ENCODE data around the gene IRX2. TPM values are rescaled to one million over a fixed set of nuclear protein-coding genes. Genes with fewer than 3 reads are reported as not detected.

Gene IRX2
- total RNA-seq, 1 donor from 2014 or later: 31.4 TPM

DNA sequence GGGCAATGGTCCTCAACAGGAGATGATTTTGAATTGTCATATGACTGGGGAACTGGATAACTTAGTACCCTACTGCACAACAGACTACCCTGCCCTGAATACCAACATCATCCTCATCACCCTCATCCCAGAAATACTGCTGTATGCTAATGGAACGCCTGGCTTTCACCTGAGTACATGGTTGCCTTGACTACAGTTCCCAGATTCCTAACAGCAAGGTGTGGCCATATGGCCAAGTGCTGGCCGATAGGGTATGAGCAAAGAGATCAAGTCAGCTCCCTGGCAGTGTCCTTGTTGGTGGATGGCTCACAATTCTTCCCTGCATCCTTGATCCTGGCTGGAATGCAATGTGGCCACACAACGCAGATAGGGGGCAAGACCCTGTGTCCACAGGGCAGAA, 31.2 kb upstream of the IRX2 start:
- Mint-ChIP-seq H3K4me3 (no peak overlapping the region), H3K36me3 (peaks cover 10% of the 10 kb centered on the region), H3K27ac (peak overlapping the region; percentile 47), H3K9me3 (peaks cover 17% of the 10 kb centered on the region), H3K4me1 (ENCODE audit: unreplicated experiment) (peaks cover 5% of the 10 kb centered on the region), H3K27me3 (peaks cover 3% of the 10 kb centered on the region)
- TF ChIP-seq, protein P1, sequence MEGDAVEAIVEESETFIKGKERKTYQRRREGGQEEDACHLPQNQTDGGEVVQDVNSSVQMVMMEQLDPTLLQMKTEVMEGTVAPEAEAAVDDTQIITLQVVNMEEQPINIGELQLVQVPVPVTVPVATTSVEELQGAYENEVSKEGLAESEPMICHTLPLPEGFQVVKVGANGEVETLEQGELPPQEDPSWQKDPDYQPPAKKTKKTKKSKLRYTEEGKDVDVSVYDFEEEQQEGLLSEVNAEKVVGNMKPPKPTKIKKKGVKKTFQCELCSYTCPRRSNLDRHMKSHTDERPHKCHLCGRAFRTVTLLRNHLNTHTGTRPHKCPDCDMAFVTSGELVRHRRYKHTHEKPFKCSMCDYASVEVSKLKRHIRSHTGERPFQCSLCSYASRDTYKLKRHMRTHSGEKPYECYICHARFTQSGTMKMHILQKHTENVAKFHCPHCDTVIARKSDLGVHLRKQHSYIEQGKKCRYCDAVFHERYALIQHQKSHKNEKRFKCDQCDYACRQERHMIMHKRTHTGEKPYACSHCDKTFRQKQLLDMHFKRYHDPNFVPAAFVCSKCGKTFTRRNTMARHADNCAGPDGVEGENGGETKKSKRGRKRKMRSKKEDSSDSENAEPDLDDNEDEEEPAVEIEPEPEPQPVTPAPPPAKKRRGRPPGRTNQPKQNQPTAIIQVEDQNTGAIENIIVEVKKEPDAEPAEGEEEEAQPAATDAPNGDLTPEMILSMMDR (conservative IDR thresholded peaks at IDR 0.05): no peak
- DNase-seq (ENCODE audit: extremely low spot score, unreplicated experiment): no peak

DNA sequence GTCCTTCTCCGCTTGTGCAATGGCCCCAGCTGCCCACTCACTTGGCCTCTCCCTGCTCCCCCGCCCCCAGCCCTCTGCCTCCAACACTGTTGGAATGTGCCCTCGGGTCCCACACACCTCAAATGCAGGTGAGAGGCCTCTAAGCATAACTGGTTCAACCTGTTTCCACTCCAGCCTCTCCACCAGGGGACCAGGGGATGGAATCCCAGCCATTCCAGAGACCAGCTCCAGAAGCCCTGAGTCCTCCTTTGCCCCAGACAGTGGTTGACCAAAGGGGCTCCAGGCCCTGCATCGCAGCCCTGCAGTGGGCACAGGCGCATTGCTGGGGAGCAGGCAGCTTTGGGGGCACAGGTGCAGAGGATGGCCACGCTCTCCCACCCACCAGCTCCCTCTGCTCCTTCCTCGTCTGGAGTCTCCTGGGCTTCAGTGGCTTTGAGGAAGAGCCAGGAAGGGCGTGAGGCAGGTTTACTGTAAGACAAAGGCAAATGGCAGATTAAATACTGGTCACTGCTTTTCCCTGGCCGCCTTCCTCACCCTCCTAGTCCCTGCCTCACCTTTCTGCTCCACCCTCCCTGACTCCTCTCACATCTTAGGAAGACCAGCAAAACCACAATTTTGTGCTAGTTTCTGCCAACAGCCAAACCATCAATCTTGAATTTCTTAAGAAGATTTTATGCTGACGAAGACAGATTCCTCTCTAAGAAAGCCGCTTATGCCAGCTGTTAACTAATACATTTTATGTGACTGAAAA, 29.1 kb upstream of the IRX2 start:
- DNase-seq (ENCODE audit: extremely low spot score, unreplicated experiment): no peak
- Mint-ChIP-seq H3K4me3 (peak overlapping the region; percentile 84), H3K27me3 (peaks cover 3% of the 10 kb centered on the region), H3K36me3 (peaks cover 4% of the 10 kb centered on the region), H3K4me1 (ENCODE audit: unreplicated experiment) (peaks cover 5% of the 10 kb centered on the region), H3K9me3 (peaks cover 10% of the 10 kb centered on the region), H3K27ac (peak overlapping the region; percentile 98)
- TF ChIP-seq, protein P1 (conservative IDR thresholded peaks at IDR 0.05): no peak

DNA sequence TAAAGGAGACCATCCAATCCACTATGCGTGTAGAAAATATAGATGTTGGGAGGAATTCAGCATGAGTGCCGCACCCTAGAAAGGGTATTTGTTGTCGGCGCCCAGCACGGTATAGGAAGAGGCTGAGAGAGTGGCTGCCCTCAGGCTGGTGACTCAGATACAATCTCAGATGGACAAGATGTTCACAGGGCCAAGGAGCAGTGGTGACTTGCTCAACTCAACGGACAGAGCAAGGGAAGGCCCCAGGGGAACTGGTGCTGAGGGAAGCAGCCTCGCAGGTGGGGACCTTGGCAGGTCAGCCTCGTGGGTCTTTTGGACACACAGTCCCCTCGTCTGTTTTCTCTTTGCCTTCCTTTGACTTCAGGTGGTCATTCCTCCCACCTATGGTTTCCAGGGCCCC, 28.0 kb upstream of the IRX2 start:
- DNase-seq (ENCODE audit: extremely low spot score, unreplicated experiment): no peak
- Mint-ChIP-seq H3K27ac (peak overlapping the region; percentile 98), H3K27me3 (peaks cover 6% of the 10 kb centered on the region), H3K36me3 (peaks cover 4% of the 10 kb centered on the region), H3K9me3 (peaks cover 10% of the 10 kb centered on the region), H3K4me1 (ENCODE audit: unreplicated experiment) (peaks cover 9% of the 10 kb centered on the region), H3K4me3 (no peak overlapping the region)
- TF ChIP-seq, protein P1 (conservative IDR thresholded peaks at IDR 0.05): no peak

DNA sequence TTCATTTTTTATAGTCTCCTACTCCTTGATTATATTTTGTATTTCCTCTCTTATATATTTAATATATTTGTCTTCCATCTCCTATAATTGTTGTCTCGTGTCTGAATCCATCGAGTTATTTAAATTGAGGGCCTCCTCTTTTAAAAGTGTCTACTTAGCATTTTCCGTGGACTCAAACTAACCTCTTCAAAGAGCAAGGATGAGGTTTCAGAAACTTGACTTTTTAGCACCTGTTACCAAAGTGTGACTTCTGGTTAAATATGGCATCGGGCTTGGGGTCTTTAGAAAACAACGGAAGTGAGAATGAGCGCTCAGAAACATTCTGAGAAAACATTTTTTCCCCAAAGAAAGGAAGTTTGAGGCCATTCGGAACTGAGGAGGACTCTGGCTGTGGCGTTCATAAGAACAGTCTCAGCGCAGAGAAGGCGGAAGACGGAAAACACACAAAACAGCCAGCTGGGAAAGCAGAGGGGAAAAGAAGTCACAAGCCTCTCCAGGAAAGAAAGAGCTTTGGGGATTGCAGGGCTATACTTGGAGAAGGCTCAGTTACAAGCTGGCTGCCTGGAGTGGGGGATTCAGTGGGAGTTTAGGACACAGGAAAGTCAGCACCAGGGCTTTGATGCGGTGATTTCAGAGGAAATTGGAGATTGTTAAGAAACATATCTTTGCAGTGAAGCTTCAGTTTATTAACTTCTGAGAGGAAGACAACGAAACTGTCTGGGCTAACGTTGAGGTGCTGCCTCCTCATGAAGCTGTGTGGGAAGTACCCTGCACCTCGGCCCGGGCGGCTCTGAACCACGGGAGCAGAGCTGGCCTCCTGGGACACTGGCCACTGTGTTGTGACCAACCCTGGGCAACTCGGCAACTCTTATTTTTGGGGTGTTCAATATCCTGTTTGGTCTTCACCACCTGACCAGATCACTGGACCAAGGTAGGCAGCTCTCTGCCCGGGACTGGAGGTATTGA, 25.1 kb upstream of the IRX2 start:
- Mint-ChIP-seq H3K27me3 (peaks cover 6% of the 10 kb centered on the region), H3K9me3 (peaks cover 9% of the 10 kb centered on the region)

DNA sequence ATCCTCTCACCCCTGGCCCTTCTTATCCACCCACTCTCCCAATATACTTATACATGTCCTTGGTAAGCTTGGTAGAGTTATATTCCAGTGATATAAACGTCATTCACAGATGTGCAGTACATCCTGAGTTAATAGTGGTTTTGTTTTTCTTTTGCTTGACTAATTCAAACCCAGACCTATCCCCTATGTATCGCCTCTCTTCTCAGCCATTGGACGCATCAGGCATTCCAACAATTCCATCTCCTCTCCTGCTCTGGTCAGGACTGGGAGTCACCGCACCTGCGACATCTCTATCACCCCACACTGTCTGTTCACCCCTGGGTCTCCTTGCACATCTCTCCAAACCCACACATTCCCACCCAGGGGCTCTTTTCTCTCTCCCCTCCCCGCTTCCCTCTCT, 21.9 kb upstream of the IRX2 start:
- Mint-ChIP-seq H3K4me1 (ENCODE audit: unreplicated experiment) (peaks cover 4% of the 10 kb centered on the region), H3K27me3 (peaks cover 3% of the 10 kb centered on the region), H3K27ac (no peak overlapping the region), H3K36me3 (no peaks in the 10 kb centered on the region), H3K9me3 (peaks cover 7% of the 10 kb centered on the region), H3K4me3 (no peak overlapping the region)
- no peak for DNase-seq (ENCODE audit: extremely low spot score, unreplicated experiment)
- TF ChIP-seq, protein P1 (conservative IDR thresholded peaks at IDR 0.05): no peak

More for the DNA sequence above, 25.1 kb upstream of the IRX2 start:
- peaks cover 4% of the 10 kb centered on the region for H3K36me3 Mint-ChIP-seq
- H3K27ac Mint-ChIP-seq: no peak overlapping the region
- no peak for DNase-seq (ENCODE audit: extremely low spot score, unreplicated experiment)
- H3K4me1 Mint-ChIP-seq (ENCODE audit: unreplicated experiment): peaks cover 9% of the 10 kb centered on the region
- H3K4me3 Mint-ChIP-seq: no peak overlapping the region
- TF ChIP-seq, protein P1 (conservative IDR thresholded peaks at IDR 0.05): no peak
